A549 (cell line): ENCODE data around the gene OCRL.

ENCODE experiments used
- FOSB ChIP-seq: fragments of 250-450 bp; sonication (Bioruptor Pico); IDR thresholded peaks from 2 replicates; pipeline ENCODE4 v1.5.0; 2020; ENCODE audit warnings: mild to moderate bottlenecking, moderate library complexity
- TF ChIP-seq, protein P1 (sequence below): fragments of >200 bp; sonication (Bioruptor Twin); formaldehyde crosslinking; IDR thresholded peaks from 3 replicates; pipeline ENCODE4 v1.5.1; 2016

DNA sequence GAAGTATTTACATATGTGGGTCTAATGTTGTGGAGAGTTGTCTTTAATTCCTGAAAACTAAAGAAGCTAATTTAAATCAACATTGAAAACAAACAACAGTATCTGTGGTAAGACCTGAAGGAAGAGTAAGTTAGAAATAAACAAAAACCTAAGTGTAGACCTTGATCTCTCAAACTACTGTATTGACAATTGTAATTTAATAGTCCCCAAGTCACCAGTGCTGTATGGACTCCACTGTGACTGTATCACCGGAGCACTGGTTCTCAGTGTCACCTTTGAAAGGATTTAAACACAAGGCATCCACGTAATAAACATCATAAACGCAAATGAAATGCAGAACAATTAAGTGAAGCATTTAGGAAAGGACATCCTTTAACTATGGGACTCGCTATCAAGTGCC, 46.4 kb downstream of the OCRL start:
- TF ChIP-seq, protein P1, sequence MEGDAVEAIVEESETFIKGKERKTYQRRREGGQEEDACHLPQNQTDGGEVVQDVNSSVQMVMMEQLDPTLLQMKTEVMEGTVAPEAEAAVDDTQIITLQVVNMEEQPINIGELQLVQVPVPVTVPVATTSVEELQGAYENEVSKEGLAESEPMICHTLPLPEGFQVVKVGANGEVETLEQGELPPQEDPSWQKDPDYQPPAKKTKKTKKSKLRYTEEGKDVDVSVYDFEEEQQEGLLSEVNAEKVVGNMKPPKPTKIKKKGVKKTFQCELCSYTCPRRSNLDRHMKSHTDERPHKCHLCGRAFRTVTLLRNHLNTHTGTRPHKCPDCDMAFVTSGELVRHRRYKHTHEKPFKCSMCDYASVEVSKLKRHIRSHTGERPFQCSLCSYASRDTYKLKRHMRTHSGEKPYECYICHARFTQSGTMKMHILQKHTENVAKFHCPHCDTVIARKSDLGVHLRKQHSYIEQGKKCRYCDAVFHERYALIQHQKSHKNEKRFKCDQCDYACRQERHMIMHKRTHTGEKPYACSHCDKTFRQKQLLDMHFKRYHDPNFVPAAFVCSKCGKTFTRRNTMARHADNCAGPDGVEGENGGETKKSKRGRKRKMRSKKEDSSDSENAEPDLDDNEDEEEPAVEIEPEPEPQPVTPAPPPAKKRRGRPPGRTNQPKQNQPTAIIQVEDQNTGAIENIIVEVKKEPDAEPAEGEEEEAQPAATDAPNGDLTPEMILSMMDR = no peak
- TF ChIP-seq FOSB = no peak
